ENCODE measurements around the gene TSR3. TPM values are rescaled to one million over a fixed set of nuclear protein-coding genes. Genes with fewer than 3 reads are reported as not detected.
"Not testable (repeated sequence)": the region's sequence is repeated elsewhere in the genome, so short reads cannot be mapped to it uniquely, and the experiment has no call there.

The TSR3 gene
- total RNA-seq, 1 donor from 2014 or later = 123 TPM

GRCh38 chr16:1331712-1332617, 19.7 kb downstream of the TSR3 start:
- no peak for TF ChIP-seq CTCF (conservative IDR thresholded peaks at IDR 0.05; ENCODE audit: low read depth, low read length)
- H3K4me3 ChIP-seq (ENCODE audit: low read depth, low read length) = peak overlapping the region; percentile 48
- peak; percentile 40 for DNase-seq (ENCODE audit: low read depth)

GRCh38 chr16:1330931-1331711, 20.6 kb downstream of the TSR3 start:
- H3K4me3 ChIP-seq (ENCODE audit: low read depth, low read length) = peak overlapping the region; percentile 48
- no peak for DNase-seq (ENCODE audit: low read depth)
- no peak for TF ChIP-seq CTCF (conservative IDR thresholded peaks at IDR 0.05; ENCODE audit: low read depth, low read length)

GRCh38 chr16:1330260-1330914, 21.3 kb downstream of the TSR3 start:
- TF ChIP-seq CTCF (conservative IDR thresholded peaks at IDR 0.05; ENCODE audit: low read depth, low read length) = peak; percentile 57
- H3K4me3 ChIP-seq (ENCODE audit: low read depth, low read length) = no peak overlapping the region
- DNase-seq (ENCODE audit: low read depth) = no peak

GRCh38 chr16:1328961-1329360, 22.7 kb downstream of the TSR3 start:
- not testable (repeated sequence) for DNase-seq (ENCODE audit: low read depth); H3K4me3 ChIP-seq (ENCODE audit: low read depth, low read length)

- H3K4me3 ChIP-seq (ENCODE audit: low read depth, low read length); DNase-seq (ENCODE audit: low read depth): not testable (repeated sequence)
These were observed 23.5 kb downstream of the TSR3 start for GRCh38 chr16:1328136-1328535.

- H3K4me3 ChIP-seq (ENCODE audit: low read depth, low read length) = no peak overlapping the region
- no peak for DNase-seq (ENCODE audit: low read depth)
These were observed 24.1 kb downstream of the TSR3 start for GRCh38 chr16:1327619-1327947.

GRCh38 chr16:1326946-1327618, 24.6 kb downstream of the TSR3 start:
- no peak overlapping the region for H3K4me3 ChIP-seq (ENCODE audit: low read depth, low read length)
- no peak for DNase-seq (ENCODE audit: low read depth)
- TF ChIP-seq CTCF (conservative IDR thresholded peaks at IDR 0.05; ENCODE audit: low read depth, low read length) = no peak

More at GRCh38 chr16:1327619-1327947, 24.1 kb downstream of the TSR3 start:
- TF ChIP-seq CTCF (conservative IDR thresholded peaks at IDR 0.05; ENCODE audit: low read depth, low read length) = no peak

All from epithelial cell of proximal tubule (primary cell).